CD14-positive monocyte (primary cell): Measurements from ENCODE around the gene AAR2. TPM values are rescaled to one million over a fixed set of nuclear protein-coding genes. Genes with fewer than 3 reads are reported as not detected.

Experiments used
- DNase-seq, 3 donors: peaks; one replicate each; pipeline ENCODE4 v3.0.0-alpha.2; 2011 to 2022
- H2AFZ ChIP-seq: 2 replicates; pipeline ENCODE4 v1.6.0; 2012; ENCODE audit warnings: mild to moderate bottlenecking, low read depth, low read length, inconsistent platforms; ENCODE audit not compliant: insufficient read depth, poor library complexity, severe bottlenecking
- H3K27ac ChIP-seq, 2 donors: 1 replicate in 1 of 2; 2 replicates in 1 of 2; pipeline ENCODE4 v1.5.1; 2012 to 2013; ENCODE audit warnings: low read length in 2 of 2, control low read depth in 1 of 2, inconsistent platforms in 1 of 2, low read depth in 1 of 2, mild to moderate bottlenecking in 1 of 2
- H3K27me3 ChIP-seq, 2 donors: one replicate each; pipeline versions ENCODE4 v1.6.0 to v1.6.1; 2011 to 2013; ENCODE audit warnings: low read length in 2 of 2; ENCODE audit not compliant: control insufficient read depth in 2 of 2, insufficient read depth in 2 of 2
- H3K36me3 ChIP-seq, 2 donors: replicated peaks in 1 of 2; 1 replicate in 1 of 2; 2 replicates in 1 of 2; pipeline versions ENCODE4 v1.5.1 to v1.6.1; 2012 to 2013; ENCODE audit warnings: low read length in 2 of 2, control low read depth in 1 of 2, inconsistent platforms in 1 of 2, mild to moderate bottlenecking in 1 of 2; ENCODE audit not compliant: insufficient read depth in 2 of 2, control insufficient read depth in 1 of 2
- H3K4me1 ChIP-seq, 2 donors: 1 replicate in 1 of 2; 2 replicates in 1 of 2; pipeline versions ENCODE4 v1.5.1 to v1.6.1; 2012 to 2013; ENCODE audit warnings: low read length in 2 of 2, control low read depth in 1 of 2, inconsistent platforms in 1 of 2, mild to moderate bottlenecking in 1 of 2, moderate library complexity in 1 of 2; ENCODE audit not compliant: insufficient read depth in 2 of 2, control insufficient read depth in 1 of 2
- H3K4me2 ChIP-seq: replicated peaks from 2 replicates; pipeline ENCODE3; 2012; ENCODE audit warnings: low read length, moderate library complexity, mild to moderate bottlenecking; ENCODE audit not compliant: poor library complexity, severe bottlenecking; ENCODE audit errors: extremely low read depth
- H3K4me3 ChIP-seq, 3 experiments: fragments of 200-600 bp in 1 of 3; sonication (generic) in 1 of 3; replicated peaks in 1 of 3; 1 replicate in 2 of 3; 2 replicates in 1 of 3; pipeline ENCODE4 v1.5.1; 2011 to 2013; ENCODE audit warnings: low read length in 3 of 3, mild to moderate bottlenecking in 3 of 3, control low read depth in 2 of 3, low read depth in 2 of 3, inconsistent platforms in 1 of 3, moderate library complexity in 1 of 3
- H3K79me2 ChIP-seq: 2 replicates; pipeline ENCODE4 v1.6.0; 2012; ENCODE audit warnings: mild to moderate bottlenecking, control low read depth, inconsistent platforms, low read length, moderate library complexity; ENCODE audit not compliant: insufficient read depth
- H3K9ac ChIP-seq: 2 replicates; pipeline ENCODE4 v1.6.0; 2017; ENCODE audit warnings: low read length, mild to moderate bottlenecking; ENCODE audit not compliant: insufficient read depth, poor library complexity, severe bottlenecking
- H3K9me3 ChIP-seq, 2 donors: replicated peaks in 1 of 2; 1 replicate in 1 of 2; 2 replicates in 1 of 2; pipeline versions ENCODE4 v1.5.1 to v1.6.1; 2012 to 2013; ENCODE audit warnings: low read length in 2 of 2, control low read depth in 1 of 2; ENCODE audit not compliant: control insufficient read depth in 1 of 2, insufficient read depth in 1 of 2
- H4K20me1 ChIP-seq: 2 replicates; pipeline ENCODE4 v1.6.0; 2012; ENCODE audit warnings: mild to moderate bottlenecking, low read length, control low read depth, moderate library complexity; ENCODE audit not compliant: insufficient read depth
- H3K27ac Mint-ChIP-seq, 7 donors: one replicate each; pipeline ENCODE4 v1.8.0; 2020; ENCODE audit warnings: mild to moderate bottlenecking in 7 of 7, mixed read lengths in 7 of 7, moderate library complexity in 6 of 7, inconsistent platforms in 2 of 7
- H3K27me3 Mint-ChIP-seq, 3 donors: one replicate each; pipeline ENCODE4 v1.8.0; 2021 to 2022; ENCODE audit warnings: low read depth in 3 of 3, mild to moderate bottlenecking in 3 of 3, mixed read lengths in 3 of 3, moderate library complexity in 3 of 3, inconsistent platforms in 1 of 3
- H3K36me3 Mint-ChIP-seq, 2 donors: one replicate each; pipeline ENCODE4 v1.8.0; 2020; ENCODE audit warnings: mixed read lengths in 2 of 2, inconsistent platforms in 1 of 2, mild to moderate bottlenecking in 1 of 2
- H3K4me1 Mint-ChIP-seq: one replicate; pipeline ENCODE4 v1.8.0; 2020; ENCODE audit warnings: mild to moderate bottlenecking, mixed read lengths
- H3K4me3 Mint-ChIP-seq, 2 donors: one replicate each; pipeline ENCODE4 v1.8.0; 2020; ENCODE audit warnings: mild to moderate bottlenecking in 2 of 2, mixed read lengths in 2 of 2, moderate library complexity in 1 of 2
- H3K9me3 Mint-ChIP-seq, 7 donors: one replicate each; pipeline ENCODE4 v1.8.0; 2020 to 2022; ENCODE audit warnings: mixed read lengths in 7 of 7, mild to moderate bottlenecking in 6 of 7, moderate library complexity in 6 of 7, inconsistent platforms in 2 of 7
- WGBS: methylation state at CpG from one replicate; pipeline ENCODE4 v1.1.5; 2013; ENCODE audit warnings: missing lambda C conversion rate; ENCODE audit not compliant: insufficient coverage; 5-methylcytosine and 5-hydroxymethylcytosine counted together
- intact Hi-C, 2 donors: fragments of 100-400 bp; cut with micrococcal nuclease; formaldehyde crosslinking; loops; one replicate each; pipeline versions ENCODE4 v1.15.0 to v1.15.1; 2023
- polyA plus RNA-seq, 3 donors: library from polyadenylated mRNA; depleted of rRNA in 1 of 3; unstranded in 2 of 3; stranded (reverse) in 1 of 3; fragments of 300-500 nt in 2 of 3; fragments of >200 nt in 1 of 3; fragmentation: Illumina TruSeq in 2 of 3; gene quantifications; 1 replicate in 2 of 3; 2 replicates in 1 of 3; pipeline ENCODE4 v1.2.3, GENCODE V29; 2012 to 2021
- TF ChIP-seq, protein P1 (sequence below): fragments of 200-600 bp; IDR thresholded peaks from one replicate; pipeline ENCODE4 v1.8.0; 2022; ENCODE audit warnings: antibody characterized with exemption, mild to moderate bottlenecking

The AAR2 gene
- polyA plus RNA-seq, 3 donors, result 9.1 to 48.8 (median 45.2) TPM

DNA sequence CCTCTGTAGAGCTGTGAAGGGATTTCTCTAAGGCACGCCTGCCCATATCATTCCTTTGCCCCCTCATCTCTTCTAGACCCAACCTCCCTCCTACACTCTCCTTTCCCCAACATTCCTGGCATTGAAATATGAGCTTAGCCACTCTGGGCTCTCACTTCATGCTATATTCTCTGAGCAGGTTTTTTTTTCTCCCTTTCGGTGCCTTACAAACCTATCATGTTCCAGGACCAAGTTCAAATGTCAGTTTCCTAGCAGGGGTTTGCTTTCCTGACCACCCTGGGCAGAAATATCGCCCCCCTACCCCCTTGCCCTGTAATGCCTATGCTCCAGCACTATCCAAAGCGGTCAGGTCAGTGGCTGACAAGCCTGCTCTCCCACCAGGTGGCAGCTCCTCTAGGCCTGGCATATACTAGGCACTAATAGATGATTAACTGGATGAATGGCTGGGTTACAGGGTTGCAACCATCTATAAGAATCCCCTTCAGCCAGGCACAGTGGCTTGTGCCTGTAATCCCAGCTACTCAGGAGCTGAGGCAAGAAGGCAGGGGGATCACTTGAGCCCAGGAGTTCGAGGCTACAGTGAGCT, 25.7 kb upstream of the AAR2 start:
- no peaks in the 10 kb centered on the region for H3K36me3 Mint-ChIP-seq
- no peak overlapping the region for H3K4me3 Mint-ChIP-seq
- no peak overlapping the region for H3K4me2 ChIP-seq
- no peak overlapping the region for H2AFZ ChIP-seq
- H3K27me3 Mint-ChIP-seq, result peaks cover 2 to 6% (median 3%) of the 10 kb centered on the region in 3 donors
- DNase-seq, result no peak
- H3K9ac ChIP-seq, result no peak overlapping the region
- TF ChIP-seq, protein P1, sequence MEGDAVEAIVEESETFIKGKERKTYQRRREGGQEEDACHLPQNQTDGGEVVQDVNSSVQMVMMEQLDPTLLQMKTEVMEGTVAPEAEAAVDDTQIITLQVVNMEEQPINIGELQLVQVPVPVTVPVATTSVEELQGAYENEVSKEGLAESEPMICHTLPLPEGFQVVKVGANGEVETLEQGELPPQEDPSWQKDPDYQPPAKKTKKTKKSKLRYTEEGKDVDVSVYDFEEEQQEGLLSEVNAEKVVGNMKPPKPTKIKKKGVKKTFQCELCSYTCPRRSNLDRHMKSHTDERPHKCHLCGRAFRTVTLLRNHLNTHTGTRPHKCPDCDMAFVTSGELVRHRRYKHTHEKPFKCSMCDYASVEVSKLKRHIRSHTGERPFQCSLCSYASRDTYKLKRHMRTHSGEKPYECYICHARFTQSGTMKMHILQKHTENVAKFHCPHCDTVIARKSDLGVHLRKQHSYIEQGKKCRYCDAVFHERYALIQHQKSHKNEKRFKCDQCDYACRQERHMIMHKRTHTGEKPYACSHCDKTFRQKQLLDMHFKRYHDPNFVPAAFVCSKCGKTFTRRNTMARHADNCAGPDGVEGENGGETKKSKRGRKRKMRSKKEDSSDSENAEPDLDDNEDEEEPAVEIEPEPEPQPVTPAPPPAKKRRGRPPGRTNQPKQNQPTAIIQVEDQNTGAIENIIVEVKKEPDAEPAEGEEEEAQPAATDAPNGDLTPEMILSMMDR, result no peak
- no peak overlapping the region for H3K4me3 ChIP-seq
- no peaks in the 10 kb centered on the region for H3K4me1 ChIP-seq
- H3K27ac Mint-ChIP-seq, result no peak overlapping the region
- 85% methylated on average over 4 of the region's 5 CpGs for WGBS
- no peak overlapping the region for H3K27ac ChIP-seq
- H3K4me1 Mint-ChIP-seq, result no peaks in the 10 kb centered on the region
- H3K27me3 ChIP-seq, result no peaks in the 10 kb centered on the region
- H3K9me3 Mint-ChIP-seq, result no peaks in the 10 kb centered on the region
- H3K79me2 ChIP-seq, result no peaks in the 10 kb centered on the region
- intact Hi-C loops, result loop anchor here in 1 of 2 donors (5.0 kb wide), 1 partner anchor 227 kb away; no protein-coding TSS in a partner anchor
- H4K20me1 ChIP-seq, result no peaks in the 10 kb centered on the region
- H3K9me3 ChIP-seq, result no peaks in the 10 kb centered on the region
- H3K36me3 ChIP-seq, result no peaks in the 10 kb centered on the region

DNA sequence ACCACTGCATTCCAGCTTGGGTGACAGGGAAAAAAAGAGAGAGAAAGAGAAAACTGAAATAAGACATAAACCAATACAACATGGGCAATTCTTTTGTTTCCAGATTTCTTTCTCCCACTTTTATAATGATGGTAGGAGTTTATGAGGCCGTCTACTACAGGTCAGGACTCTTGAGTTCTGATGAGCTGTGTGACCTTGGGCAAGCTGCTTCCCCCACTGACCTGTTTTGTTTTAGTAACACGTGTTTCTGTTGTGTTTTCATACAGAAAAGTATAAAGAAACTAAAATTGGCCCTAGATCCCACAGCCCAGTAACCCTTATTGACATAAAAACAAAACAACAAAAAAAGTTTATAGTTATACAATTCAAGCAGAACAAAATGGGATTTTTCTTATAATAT, 22.9 kb upstream of the AAR2 start:
- Histone ChIP-seq H3K4me3 (no peak overlapping the region), H3K4me2 (no peak overlapping the region), H3K27me3 (no peaks in the 10 kb centered on the region), H3K79me2 (no peaks in the 10 kb centered on the region), H2AFZ (no peak overlapping the region), H4K20me1 (no peaks in the 10 kb centered on the region), H3K36me3 (no peaks in the 10 kb centered on the region), H3K27ac (no peak overlapping the region), H3K4me1 (no peaks in the 10 kb centered on the region), H3K9me3 (no peaks in the 10 kb centered on the region), H3K9ac (no peak overlapping the region)
- no peak overlapping the region for H3K4me3 Mint-ChIP-seq
- H3K36me3 Mint-ChIP-seq, result no peaks in the 10 kb centered on the region
- no peaks in the 10 kb centered on the region for H3K9me3 Mint-ChIP-seq
- DNase-seq, result no peak
- no CpG with 5 or more reads among the region's 2 CpGs for WGBS
- peaks cover under 1% of the 10 kb centered on the region for H3K4me1 Mint-ChIP-seq
- TF ChIP-seq, protein P1, result no peak
- H3K27ac Mint-ChIP-seq, result no peak overlapping the region
- intact Hi-C loops, result loop anchor here in 1 of 2 donors (5.0 kb wide), 1 partner anchor 224 kb away; no protein-coding TSS in a partner anchor
- peaks cover 2 to 3% (median 3%) of the 10 kb centered on the region in 3 donors for H3K27me3 Mint-ChIP-seq
